Stimulated activated naive B cell treated with anti-CD40 and anti-IgM and Interleukin-4, amounts not matched to agents 10 μg/mL and 1 μg/mL and 100 μg/mL, for 72 hours (primary cell): ENCODE results near the gene MTA1.

ENCODE experiments used
- ATAC-seq, 2 donors: fragments of 150-1000 bp; cut with Tn5 transposase; replicated peaks; 2 replicates each; pipeline ENCODE4 v1.10.0; 2021; ENCODE audit warnings: moderate library complexity in 1 of 2
- DNase-seq: peaks from one replicate; pipeline ENCODE4 v3.0.0; 2021
- H3K27ac Mint-ChIP-seq: one replicate; pipeline ENCODE4 v1.8.0; 2022; ENCODE audit warnings: mild to moderate bottlenecking, mixed read lengths
- H3K27me3 Mint-ChIP-seq, 2 donors: one replicate each; pipeline ENCODE4 v1.8.0; 2022; ENCODE audit warnings: mixed read lengths in 2 of 2
- H3K36me3 Mint-ChIP-seq, 2 donors: one replicate each; pipeline ENCODE4 v1.8.0; 2022; ENCODE audit warnings: mixed read lengths in 2 of 2, mild to moderate bottlenecking in 1 of 2
- H3K4me1 Mint-ChIP-seq, 2 donors: one replicate each; pipeline ENCODE4 v1.8.0; 2022; ENCODE audit warnings: mixed read lengths in 2 of 2, mild to moderate bottlenecking in 1 of 2
- H3K4me3 Mint-ChIP-seq, 2 donors: one replicate each; pipeline ENCODE4 v1.8.0; 2022; ENCODE audit warnings: mild to moderate bottlenecking in 2 of 2, mixed read lengths in 2 of 2, moderate library complexity in 1 of 2
- H3K9me3 Mint-ChIP-seq, 2 donors: one replicate each; pipeline ENCODE4 v1.8.0; 2022; ENCODE audit warnings: mixed read lengths in 2 of 2, mild to moderate bottlenecking in 1 of 2

The MTA1 gene

DNA sequence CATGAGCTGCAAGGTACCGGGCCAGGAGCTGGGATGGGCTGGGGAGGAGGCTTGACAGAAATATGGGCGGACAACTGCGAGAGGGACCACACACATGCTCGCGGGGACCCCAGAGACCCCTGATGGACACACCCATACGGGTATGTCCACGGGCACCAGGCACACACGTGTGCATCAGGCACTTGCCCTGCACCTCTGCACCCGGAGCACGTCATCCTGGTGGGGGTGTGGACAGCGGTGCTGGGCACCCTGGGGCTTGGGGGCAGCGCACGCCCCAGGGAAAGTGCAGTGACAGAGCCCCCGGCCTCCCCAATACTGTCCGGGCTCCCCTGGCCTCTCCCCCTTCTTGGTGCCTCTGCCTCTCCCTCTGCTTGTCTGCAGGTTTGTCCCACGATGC is 65.4 kb downstream of the MTA1 start:
- Mint-ChIP-seq H3K27ac (peak overlapping the region; percentile 93), H3K36me3 (peaks cover 10 to 17% of the 10 kb centered on the region in 2 donors), H3K27me3 (peaks cover under 1 to 1% of the 10 kb centered on the region in 2 donors), H3K9me3 (no peaks in the 10 kb centered on the region), H3K4me3 (no peak overlapping the region), H3K4me1 (peaks cover 61 to 91% of the 10 kb centered on the region in 2 donors)
- DNase-seq (no peak), ATAC-seq (no peak)

DNA sequence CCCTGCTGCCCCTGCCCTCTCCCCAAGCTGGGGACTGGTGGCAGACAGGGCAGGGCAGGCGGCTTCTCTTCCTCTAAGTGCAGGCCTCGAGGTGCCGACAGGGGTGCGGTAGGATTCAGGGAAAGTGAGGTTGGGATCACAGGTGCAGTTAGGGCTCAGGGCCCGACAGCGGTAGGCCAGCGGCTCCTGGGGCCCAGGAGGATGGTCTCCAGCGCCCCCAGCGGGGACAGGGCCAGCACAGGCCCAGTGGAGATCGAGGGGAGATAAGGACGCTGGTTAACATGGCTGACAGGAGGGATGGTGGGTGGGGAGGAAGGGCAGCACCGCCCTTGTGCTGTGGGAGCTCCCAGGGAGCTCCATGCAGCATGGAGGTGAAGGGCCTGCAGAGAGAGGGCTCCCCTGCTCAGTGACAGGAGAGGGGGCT is 66.1 kb downstream of the MTA1 start:
- H3K4me1 Mint-ChIP-seq = peaks cover 56 to 84% of the 10 kb centered on the region in 2 donors

DNA sequence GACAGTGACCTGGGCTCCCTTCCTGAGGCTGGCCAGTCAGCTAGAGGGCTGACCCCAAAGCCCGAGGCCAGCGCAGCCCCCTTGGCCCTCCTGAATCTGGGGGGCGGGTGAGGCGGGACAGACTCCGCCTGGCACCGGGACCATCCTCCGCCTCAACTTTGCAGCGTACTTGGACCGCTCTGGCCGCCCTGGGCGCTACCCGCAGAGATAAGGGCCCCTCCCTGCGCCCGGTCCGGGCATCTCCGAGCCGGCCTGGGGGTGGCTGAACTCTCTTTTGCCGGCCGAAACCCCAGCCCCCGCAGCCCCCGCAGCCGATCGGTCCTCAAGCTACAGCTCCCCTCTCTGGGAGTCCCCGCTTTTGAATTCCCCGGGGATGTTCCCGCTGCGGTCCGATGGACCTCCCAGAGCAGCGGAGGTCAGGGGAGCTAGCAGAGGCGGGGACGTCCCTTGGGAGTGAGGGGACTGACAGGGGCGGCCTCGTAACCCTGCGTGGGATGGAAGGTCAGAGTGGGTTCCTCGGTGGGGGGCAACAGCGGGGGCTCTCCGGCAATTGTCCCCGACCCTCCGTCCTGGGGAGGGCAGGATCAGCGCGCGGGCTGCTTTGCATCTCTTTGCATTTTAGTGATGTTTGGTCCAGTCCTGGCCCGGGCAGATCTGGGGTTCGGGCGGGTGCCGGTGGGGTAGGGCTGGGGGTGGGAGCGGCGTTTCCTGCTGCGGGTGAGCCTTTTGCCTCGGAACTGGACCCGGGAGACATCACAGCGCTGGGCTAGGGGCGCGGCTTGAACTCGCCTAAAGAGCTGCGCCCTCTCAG is 66.7 kb downstream of the MTA1 start, which contains the start of gene CRIP1:
Gene CRIP1 (plus strand): TSS at position 724 of the 811 bp plus-strand sequence. CDS start 374 bp downstream, outside the sequence.
- DNase-seq (peak; percentile 67), ATAC-seq (no peak)
- peaks cover 50 to 77% of the 10 kb centered on the region in 2 donors for H3K4me1 Mint-ChIP-seq
- peak within 1 kb of the TSS; percentile 93 for H3K27ac Mint-ChIP-seq
- H3K4me3 Mint-ChIP-seq = peak within 1 kb of the TSS; percentile 84 to 87
- H3K9me3 Mint-ChIP-seq = no peaks in the 10 kb centered on the region
- H3K27me3 Mint-ChIP-seq = no peaks in the 10 kb centered on the region
- H3K36me3 Mint-ChIP-seq = peaks cover 10 to 17% of the 10 kb centered on the region in 2 donors

More for the DNA sequence above, 66.1 kb downstream of the MTA1 start:
- peak; percentile 48 for DNase-seq
- H3K4me3 Mint-ChIP-seq = peak overlapping the region; percentile 84 to 87
- H3K27me3 Mint-ChIP-seq = no peaks in the 10 kb centered on the region
- peak in 1 of 2 donors; percentile 4 for ATAC-seq
- H3K9me3 Mint-ChIP-seq = no peaks in the 10 kb centered on the region
- peaks cover 10 to 17% of the 10 kb centered on the region in 2 donors for H3K36me3 Mint-ChIP-seq
- H3K27ac Mint-ChIP-seq = peak overlapping the region; percentile 93

DNA sequence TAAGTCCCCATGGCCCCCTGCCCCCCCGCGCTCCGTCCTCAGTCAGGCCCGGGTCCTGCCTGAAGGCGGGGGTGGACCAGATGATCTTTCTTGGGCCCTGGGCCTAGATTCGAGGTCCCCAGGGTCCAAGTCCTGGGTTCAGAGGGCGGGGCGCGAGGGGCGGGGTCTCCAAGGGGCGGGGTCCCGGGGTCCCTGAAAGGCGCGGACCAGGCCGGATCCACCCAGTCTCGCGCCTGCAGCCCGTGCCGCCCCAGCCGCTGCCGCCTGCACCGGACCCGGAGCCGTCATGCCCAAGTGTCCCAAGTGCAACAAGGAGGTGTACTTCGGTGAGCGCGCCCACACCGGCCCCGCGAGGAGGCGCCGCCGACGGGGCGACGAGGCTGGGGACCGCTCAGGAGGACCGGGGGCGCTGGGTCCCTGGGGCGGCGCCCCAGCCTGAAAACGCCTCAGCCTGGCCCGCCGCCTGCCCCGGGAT is 67.4 kb downstream of the MTA1 start:
- Mint-ChIP-seq H3K36me3 (peaks cover 12 to 17% of the 10 kb centered on the region in 2 donors), H3K4me1 (peaks cover 50 to 76% of the 10 kb centered on the region in 2 donors)
- DNase-seq = peak; percentile 75

DNA sequence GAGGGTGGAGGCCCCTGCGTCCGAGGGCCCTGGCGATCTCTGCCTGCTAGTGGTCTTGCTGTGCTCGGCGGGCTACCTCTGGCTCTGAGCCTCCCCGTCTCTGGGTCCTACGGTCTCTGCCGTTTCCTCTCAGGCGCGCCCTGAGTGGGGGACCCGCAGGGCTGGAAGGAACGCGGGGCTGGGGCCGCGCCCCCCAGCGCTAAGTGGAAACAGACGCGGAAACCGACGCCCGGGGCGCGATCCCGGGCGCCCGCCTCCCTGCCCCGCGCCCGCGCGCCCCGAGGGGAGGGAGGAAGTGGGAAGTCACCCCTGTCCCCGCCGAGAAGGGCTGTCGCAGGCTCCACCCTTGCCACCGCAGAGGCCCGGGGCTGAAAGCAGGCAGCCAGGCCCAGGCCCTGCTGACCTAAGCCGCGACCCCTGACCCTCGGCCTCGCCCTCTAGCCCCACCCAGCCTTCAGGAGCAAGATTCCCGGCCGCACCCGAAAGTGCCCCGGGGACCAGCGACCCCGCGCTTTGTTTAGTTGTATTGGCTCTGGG is 67.9 kb downstream of the MTA1 start:
- peak overlapping the region; percentile 69 for H3K27ac Mint-ChIP-seq
- H3K4me3 Mint-ChIP-seq = peak overlapping the region; percentile 84 to 87
- ATAC-seq = no peak
- H3K4me1 Mint-ChIP-seq = peaks cover 46 to 72% of the 10 kb centered on the region in 2 donors
- H3K9me3 Mint-ChIP-seq = peaks cover 0 to 2% of the 10 kb centered on the region in 2 donors
- H3K36me3 Mint-ChIP-seq = peaks cover 12 to 17% of the 10 kb centered on the region in 2 donors
- H3K27me3 Mint-ChIP-seq = no peaks in the 10 kb centered on the region
- DNase-seq = no peak

More for the DNA sequence above, 67.4 kb downstream of the MTA1 start:
- peak overlapping the region; percentile 93 for H3K27ac Mint-ChIP-seq
- peak; percentile 2 for ATAC-seq
- H3K4me3 Mint-ChIP-seq = peak overlapping the region; percentile 84 to 87
- no peaks in the 10 kb centered on the region for H3K27me3 Mint-ChIP-seq
- H3K9me3 Mint-ChIP-seq = peaks cover 0 to 2% of the 10 kb centered on the region in 2 donors

DNA sequence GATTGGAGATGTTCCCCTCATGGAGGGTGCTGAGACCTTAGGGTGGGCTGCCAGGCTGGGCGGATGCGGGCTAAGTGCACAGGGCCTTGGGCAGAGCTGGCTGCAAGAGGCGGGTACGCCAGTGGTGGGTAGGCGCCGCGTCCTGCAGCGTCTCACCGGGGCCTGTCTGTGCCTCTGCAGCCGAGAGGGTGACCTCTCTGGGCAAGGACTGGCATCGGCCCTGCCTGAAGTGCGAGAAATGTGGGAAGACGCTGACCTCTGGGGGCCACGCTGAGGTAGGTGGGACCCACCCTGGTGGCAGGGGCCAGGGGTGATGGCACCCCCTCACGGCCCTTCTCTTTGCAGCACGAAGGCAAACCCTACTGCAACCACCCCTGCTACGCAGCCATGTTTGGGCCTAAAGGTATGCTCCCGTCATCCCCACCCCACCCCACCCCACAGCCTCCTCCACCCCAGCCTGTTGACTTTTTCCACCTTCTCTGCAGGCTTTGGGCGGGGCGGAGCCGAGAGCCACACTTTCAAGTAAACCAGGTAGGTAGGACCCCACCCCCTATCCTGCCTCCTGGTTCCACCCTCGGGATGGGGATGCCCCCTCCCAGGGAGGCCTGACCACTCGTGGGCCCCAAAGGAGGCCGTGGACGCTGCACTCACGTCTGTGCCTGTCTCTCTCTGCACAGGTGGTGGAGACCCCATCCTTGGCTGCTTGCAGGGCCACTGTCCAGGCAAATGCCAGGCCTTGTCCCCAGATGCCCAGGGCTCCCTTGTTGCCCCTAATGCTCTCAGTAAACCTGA is 68.6 kb downstream of the MTA1 start:
- Mint-ChIP-seq H3K27me3 (no peaks in the 10 kb centered on the region), H3K4me3 (peak overlapping the region; percentile 84 to 87), H3K4me1 (peaks cover 41 to 65% of the 10 kb centered on the region in 2 donors), H3K9me3 (peaks cover 0 to 2% of the 10 kb centered on the region in 2 donors), H3K27ac (peak overlapping the region; percentile 73), H3K36me3 (peaks cover 12 to 17% of the 10 kb centered on the region in 2 donors)
- DNase-seq = no peak
- no peak for ATAC-seq

DNA sequence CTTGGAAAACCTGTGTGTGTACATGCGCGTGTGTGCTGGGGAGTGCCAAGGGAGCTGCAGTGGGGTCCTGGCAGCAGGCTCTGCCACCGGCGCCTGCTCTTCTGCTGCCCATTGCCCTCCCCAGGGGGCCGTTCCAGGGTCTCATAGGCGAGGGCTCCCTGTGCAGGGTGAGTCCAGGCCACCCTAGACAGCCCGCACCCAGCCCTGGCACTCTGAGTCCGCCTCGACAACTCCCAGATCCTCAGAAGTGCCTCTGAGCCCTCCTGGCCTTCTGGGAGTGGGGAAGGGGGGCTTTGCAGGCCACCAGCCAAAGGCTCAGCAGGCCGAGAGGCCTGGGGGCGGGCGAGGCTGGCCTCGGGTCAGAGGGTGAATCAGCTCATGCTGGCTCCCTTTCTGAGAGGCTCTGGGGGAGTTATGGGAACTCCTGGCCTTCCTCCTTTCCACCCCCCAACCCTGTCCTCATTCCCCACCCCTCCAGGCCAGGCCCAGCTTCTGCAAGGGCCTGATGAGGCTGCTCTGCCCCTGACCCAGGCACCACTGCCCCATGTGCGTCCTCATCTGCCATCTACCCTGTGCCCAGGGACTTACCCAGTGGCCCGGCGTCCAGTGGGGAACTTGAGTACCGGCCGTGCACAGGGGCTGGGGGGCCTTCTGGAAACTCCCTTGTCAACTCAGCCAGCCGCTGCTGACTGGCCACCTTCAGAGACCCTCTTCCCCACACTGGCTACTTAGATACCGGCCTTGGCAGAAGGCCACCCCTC is 69.3 kb downstream of the MTA1 start:
- DNase-seq (no peak), ATAC-seq (no peak)
- peak overlapping the region; percentile 47 for H3K27ac Mint-ChIP-seq
- peaks cover 0 to 2% of the 10 kb centered on the region in 2 donors for H3K9me3 Mint-ChIP-seq
- peaks cover 37 to 59% of the 10 kb centered on the region in 2 donors for H3K4me1 Mint-ChIP-seq
- no peaks in the 10 kb centered on the region for H3K27me3 Mint-ChIP-seq
- H3K4me3 Mint-ChIP-seq = peak overlapping the region; percentile 84 to 87
- peaks cover 16 to 20% of the 10 kb centered on the region in 2 donors for H3K36me3 Mint-ChIP-seq

DNA sequence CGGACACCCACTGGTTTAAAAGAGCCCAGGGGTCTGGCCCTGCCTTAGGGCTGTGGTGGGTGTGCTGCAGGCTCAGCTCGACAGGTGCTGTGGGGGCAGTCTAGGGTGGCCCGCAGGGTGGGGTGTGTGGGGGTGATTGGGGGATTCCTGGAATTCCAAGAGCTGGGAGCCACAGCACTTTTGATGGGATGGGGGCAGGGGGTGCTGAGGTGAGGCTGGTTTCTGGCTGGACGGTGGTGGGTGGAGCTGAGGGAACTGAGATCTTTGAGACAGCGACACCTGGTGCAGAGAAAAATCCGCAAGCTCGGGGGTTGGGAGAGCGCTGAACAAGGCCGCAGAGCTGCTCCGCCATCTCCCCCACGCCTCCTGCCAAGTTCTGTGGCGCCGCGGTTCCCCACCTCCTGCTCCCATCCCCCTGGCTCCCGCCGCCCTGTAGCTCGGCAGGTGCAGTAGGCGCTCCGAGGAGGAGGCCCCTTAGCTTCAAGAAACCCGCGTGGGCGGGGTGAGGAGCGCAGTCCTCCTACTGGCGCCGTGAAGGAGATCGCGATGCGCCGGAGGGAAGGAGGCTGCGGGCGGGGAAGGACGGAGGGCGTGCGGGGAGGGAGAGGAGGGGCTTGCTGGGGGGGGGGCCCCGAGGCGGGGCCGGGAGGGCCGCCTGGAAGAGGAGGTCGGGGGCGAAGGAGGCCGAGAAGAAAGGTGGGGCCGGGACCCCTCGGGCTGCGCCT is 70.1 kb downstream of the MTA1 start:
- H3K4me1 Mint-ChIP-seq = peaks cover 30 to 52% of the 10 kb centered on the region in 2 donors
- ATAC-seq (peak; percentile 18 to 21), DNase-seq (peak; percentile 84)
- peaks cover 0 to 2% of the 10 kb centered on the region in 2 donors for H3K9me3 Mint-ChIP-seq
- H3K27me3 Mint-ChIP-seq = no peaks in the 10 kb centered on the region
- H3K27ac Mint-ChIP-seq = peak overlapping the region; percentile 47
- peak overlapping the region; percentile 78 to 87 for H3K4me3 Mint-ChIP-seq
- peaks cover 16 to 20% of the 10 kb centered on the region in 2 donors for H3K36me3 Mint-ChIP-seq

DNA sequence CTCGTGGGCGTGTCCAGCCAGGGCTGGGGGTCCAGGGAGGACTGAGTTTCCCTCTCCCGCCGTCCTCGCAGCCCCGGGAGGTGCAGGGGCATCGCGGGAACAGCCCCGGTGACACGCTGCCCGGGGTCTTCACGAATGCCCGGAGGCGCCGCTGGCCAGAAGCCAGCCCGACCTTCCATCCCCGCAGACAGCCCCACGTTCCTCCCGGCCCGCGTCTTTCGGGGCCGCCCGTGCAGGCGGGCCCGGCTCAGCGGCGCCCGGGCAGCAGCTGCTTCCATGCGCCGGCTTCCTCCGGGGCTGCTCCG is 70.6 kb downstream of the MTA1 start:
- Mint-ChIP-seq H3K4me3 (peak overlapping the region; percentile 78 to 87), H3K27ac (no peak overlapping the region), H3K36me3 (peaks cover 16 to 20% of the 10 kb centered on the region in 2 donors), H3K4me1 (peaks cover 29 to 47% of the 10 kb centered on the region in 2 donors), H3K9me3 (peaks cover 0 to 2% of the 10 kb centered on the region in 2 donors), H3K27me3 (no peaks in the 10 kb centered on the region)
- no peak for DNase-seq
- ATAC-seq = peak; percentile 1 to 2

DNA sequence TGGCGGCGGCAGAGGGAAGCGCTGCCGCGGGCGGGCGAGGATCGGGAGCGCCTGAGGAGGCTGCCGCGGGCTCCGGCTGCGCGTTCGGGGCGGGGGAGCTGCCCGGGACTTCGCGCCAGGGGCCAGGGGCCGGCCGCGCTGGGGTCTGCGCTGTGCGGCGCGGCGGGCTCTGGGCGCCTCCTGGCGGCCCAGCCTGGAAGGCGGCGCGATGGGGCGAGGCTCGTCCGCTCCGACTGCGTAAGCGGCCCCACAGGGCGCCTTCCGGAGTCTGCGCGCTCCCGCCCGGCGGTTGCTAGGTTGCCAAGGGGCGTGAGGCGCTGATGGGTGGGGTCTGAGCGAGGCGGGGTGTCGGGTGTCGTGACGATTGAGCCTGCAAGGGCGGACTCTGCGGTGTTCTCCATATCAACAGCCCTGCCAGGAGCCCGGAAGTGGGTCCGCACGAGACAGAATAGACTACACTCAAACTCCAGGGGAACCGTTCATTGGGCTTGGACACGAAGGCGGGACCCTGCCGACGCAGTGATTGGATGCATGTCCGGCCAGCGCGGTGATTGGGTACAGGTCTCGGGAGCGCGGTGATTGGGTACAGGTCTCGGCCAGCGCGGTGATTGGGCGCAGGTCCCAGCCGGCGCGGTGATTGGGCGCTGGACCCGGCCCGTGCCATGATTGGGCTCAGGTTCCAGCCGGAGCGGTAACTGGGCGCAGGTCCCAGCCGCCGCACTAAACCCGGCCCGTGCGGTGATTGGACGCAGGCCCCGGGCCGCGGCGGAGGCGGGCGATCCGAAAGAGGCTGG is 71.1 kb downstream of the MTA1 start, which contains the start of gene TEDC1:
Gene TEDC1 (plus strand): TSS at position 675 of the 794 bp plus-strand sequence. CDS start 130 bp downstream, outside the sequence.
- peak within 1 kb of the TSS; percentile 93 for H3K27ac Mint-ChIP-seq
- H3K36me3 Mint-ChIP-seq = peaks cover 16 to 20% of the 10 kb centered on the region in 2 donors
- DNase-seq (peak; percentile 99), ATAC-seq (peak; percentile 73 to 75)
- peaks cover 0 to 2% of the 10 kb centered on the region in 2 donors for H3K9me3 Mint-ChIP-seq
- no peaks in the 10 kb centered on the region for H3K27me3 Mint-ChIP-seq
- H3K4me1 Mint-ChIP-seq = peaks cover 24 to 41% of the 10 kb centered on the region in 2 donors
- H3K4me3 Mint-ChIP-seq = peak within 1 kb of the TSS; percentile 83 to 87

DNA sequence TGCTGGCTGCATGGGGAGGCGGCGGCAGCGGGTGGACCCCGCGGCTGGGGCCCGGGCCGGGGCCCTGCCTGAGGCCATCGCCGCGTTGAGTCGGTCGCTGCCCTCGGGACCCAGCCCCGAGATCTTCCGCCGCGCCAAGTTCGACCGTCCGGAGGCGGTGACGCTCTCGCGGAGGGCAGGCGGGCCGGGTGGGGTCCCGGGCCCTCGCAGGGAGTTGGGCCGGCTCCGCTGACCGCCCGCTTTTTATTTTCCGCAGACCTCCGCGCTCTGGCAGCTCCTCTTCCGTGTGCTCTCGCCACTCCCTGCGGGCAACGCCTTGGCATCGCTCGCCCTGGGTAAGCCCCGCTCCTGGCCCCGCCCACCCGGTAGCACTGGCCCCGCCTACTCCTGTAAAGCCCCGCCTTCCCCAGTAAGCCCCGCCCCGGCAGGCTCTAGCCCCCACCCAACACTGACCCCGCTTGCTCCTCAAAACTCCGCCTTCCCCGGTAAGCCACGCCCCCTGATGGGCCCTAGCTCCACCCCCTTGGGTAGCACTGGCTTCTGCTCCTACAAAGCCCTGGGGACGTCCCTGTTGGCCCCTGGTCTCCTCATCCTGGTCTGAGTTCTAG is 71.8 kb downstream of the MTA1 start:
- Mint-ChIP-seq H3K4me1 (peaks cover 21 to 34% of the 10 kb centered on the region in 2 donors), H3K27me3 (no peaks in the 10 kb centered on the region), H3K27ac (peak overlapping the region; percentile 93), H3K36me3 (peaks cover 16 to 20% of the 10 kb centered on the region in 2 donors), H3K9me3 (peaks cover 0 to 2% of the 10 kb centered on the region in 2 donors), H3K4me3 (peak overlapping the region; percentile 83 to 87)
- peak; percentile 7 to 24 for ATAC-seq
- peak; percentile 80 for DNase-seq
